ENCODE data around the gene DPY19L1.
"Not testable (repeated sequence)": the region's sequence is repeated elsewhere in the genome, so short reads cannot be mapped to it uniquely, and the experiment has no call there.

Gene DPY19L1

DNA sequence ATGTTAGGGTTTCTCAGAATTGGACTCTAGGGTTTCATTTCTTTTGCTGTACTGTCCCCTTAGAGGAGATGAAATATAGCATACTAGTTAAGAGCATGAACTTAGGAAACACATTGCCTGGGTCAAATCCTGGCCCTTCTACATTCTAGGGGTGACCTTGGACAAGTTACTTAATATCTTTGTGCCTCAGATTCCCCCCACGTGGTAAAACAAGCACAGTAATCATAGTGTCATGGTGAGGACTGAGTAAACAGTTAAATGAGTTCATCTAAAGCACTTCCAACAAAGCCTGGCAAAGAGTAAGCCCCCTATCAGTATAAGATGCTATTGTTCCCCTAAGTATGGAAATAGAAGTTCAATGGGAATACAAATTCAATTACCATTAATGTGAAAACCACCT lies 5.1 kb downstream of the DPY19L1 start:
- DNase-seq (ENCODE audit: low read depth): peak; percentile 17

DNA sequence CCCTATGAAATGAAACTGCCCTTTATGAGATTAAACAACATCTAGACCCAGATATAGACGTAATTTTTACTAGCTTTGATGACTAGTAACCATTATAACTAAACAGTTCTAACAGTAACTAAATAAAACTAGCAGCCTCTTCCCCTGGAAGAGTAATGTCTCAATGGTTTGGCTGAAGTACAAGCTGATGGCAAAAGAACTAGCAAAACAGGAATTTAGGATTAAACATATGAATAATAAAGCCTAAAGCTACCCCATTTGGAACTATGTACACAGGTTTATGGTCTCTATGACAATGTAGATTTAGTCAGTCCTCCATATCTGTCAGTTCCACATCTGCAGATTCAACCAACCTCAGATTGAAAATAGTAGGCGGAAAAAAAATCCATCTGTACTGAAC lies 6.4 kb downstream of the DPY19L1 start:
- DNase-seq (ENCODE audit: low read depth): no peak

GRCh38 chr7:35029311-35029710 lies 8.0 kb downstream of the DPY19L1 start:
- no peak for DNase-seq (ENCODE audit: low read depth)

GRCh38 chr7:35026150-35026549 lies 11.1 kb downstream of the DPY19L1 start:
- no peak for DNase-seq (ENCODE audit: low read depth)

- DNase-seq (ENCODE audit: low read depth): no peak
Observed at GRCh38 chr7:35025369-35025870, 11.9 kb downstream of the DPY19L1 start.

DNA sequence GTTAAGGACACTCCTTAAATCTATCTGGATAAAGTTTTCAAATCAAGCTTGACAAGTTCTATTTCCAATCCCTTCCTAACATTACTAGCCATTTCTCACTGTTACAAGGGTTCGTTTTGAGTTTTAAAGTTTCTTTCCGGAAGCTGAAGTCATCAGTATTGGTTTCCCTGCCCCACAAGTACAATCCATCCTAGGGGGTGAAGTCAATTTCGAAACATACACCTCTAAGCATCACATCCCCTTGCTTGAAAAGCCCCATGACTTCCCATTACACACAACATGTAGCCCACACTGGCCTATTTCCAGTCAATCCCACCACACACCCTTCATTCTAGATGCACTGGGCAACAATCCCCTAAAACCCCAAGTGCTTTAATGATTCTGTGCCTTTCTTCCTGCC lies 13.0 kb downstream of the DPY19L1 start:
- no peak for DNase-seq (ENCODE audit: low read depth)

DNA sequence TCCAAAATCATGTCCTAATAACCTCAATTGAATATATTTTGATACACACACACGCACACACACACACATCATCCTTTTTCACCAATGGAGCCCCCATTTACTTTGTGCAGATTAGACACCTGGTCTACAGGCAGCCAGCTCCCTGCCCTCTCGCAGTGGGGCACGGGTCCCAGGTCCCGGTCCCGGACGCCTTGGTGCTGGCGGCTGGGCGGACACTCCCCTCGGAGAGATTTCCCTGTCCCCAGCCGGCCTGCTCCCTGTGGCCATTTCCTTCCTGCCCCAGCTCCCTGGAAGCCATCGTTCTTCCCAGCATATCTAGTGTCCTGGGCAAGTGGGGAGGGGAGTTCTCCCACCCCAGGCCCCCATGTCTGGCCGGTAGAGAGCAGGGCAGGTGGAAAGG lies 14.6 kb downstream of the DPY19L1 start:
- DNase-seq (ENCODE audit: low read depth): no peak

DNA sequence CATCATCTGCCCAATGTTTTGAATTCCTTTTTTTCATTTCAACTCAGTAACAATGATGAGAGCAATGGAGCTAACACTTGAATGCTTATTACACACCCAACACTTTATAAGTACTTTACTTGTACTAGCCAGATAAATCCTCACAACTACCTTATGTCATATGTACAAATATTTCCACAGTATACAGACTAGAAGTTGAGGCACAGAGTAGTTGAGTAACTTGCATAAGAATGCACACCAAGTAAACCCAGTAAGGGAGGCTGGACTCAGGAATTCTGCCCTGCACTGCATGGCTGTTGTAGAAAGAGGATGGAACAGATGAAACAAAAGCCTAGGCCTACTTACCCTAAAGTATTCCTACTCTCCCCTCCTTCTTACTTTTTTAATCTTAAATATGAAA lies 15.8 kb downstream of the DPY19L1 start:
- peak; percentile 43 for DNase-seq (ENCODE audit: low read depth)

DNA sequence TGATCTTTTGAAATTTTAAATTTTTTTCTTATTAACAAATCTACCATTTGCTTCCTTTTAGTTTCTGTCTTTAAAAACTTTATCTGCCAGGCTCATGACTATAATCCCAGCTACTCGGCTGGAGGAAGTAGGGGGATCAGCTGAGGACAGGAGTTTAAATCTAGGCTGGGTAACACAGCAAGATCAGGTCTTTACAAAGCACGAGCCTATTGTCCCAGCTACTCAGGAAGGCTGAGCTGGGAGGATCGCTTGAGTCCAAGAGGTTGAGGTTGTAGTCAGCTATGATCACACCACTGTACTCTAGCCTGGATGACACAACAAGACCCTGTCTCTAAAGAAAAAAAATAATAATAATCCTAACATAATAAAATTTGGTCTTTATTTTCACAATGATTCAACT lies 17.5 kb downstream of the DPY19L1 start:
- no peak for DNase-seq (ENCODE audit: low read depth)

- DNase-seq (ENCODE audit: low read depth): no peak
Observed at GRCh38 chr7:35019179-35019729, 18.0 kb downstream of the DPY19L1 start.

DNA sequence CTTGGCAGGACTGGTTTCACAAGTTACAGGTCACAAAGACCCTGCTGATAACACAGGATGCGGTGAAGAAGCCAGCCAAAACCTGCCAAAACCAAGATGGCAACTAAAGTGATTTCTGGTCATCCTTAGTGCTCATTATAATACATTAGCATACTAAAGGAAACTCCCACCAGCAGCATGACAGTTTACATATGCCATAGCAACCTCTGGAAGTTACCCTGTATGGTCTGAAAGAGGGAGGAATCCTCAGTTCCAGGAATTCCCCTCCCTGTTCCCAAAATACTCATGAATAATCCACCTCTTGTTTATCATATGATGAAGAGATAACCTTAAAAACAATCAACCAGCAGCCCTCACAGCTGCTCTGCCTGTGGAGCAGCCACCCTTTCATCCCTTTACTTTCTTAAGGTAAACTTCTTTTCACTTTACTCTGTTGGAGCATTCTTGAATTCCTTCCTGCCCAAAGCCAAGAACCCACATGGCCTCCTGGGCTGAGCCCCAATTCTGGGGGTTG lies 21.9 kb downstream of the DPY19L1 start:
- no peak for DNase-seq (ENCODE audit: low read depth)

DNA sequence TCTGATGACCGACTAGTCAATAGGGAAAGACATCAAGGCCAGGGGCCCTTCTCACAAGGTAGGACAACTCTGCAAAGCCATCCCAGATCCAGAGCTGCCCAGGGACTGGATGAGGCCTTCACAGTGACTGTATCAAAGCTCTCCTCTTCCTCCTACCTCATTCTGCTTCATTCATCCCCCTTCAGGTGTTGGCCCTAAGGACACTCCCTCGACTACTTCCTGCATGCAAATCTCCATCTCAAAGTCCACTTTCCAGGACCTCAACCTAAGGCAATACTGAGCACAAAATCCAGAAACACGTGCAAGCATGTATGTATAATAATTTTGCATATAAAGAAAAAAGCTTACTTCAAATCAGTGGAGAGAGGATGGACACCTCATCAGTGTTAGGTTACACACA lies 25.1 kb downstream of the DPY19L1 start:
- no peak for DNase-seq (ENCODE audit: low read depth)

GRCh38 chr7:35011085-35011484 lies 26.2 kb downstream of the DPY19L1 start:
- DNase-seq (ENCODE audit: low read depth): no peak

DNA sequence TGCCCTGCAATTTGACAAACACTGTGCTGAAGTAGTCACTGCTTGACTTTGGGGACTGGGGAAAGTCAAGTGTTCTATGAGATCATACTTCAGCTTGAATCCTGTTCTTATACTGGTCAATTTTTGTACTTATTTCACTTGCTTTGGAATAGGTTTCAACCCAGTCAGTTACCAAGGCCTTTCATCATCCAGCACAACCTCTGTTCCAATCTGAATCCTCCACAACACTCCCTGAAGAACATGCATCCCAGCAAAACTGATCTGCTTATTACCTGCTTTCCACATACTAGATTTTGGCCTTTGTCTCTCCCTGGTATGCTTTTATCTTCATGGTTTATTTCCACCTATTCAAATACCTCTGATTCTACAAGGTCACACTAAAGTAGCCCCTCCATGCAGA lies 29.5 kb downstream of the DPY19L1 start:
- DNase-seq (ENCODE audit: low read depth): no peak

DNA sequence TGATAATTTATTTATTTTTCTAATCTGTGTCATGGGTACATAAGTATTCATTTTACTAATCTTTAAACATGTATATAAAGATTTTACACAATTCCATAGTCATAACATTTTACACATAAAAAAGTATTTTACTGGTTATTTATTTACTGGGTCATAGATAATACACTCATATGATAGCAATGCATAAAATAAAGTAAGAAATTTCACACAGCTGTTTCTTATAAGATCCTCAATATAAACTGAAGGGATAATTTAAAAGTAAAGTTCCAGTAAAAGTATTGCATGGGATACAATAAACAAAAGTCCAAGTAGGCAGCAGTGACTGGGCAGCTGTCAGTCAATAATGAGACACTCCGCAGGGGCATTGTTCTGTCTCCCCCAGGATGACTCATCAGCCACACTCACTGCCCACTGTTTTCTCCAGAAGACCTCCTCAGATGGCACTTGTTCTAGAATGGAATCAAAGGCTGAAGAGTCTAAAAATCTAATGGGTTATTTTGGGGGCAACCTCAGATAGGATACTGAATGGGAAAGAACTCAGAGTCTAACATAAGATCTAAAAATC lies 32.7 kb downstream of the DPY19L1 start:
- DNase-seq (ENCODE audit: low read depth): peak; percentile 27

DNA sequence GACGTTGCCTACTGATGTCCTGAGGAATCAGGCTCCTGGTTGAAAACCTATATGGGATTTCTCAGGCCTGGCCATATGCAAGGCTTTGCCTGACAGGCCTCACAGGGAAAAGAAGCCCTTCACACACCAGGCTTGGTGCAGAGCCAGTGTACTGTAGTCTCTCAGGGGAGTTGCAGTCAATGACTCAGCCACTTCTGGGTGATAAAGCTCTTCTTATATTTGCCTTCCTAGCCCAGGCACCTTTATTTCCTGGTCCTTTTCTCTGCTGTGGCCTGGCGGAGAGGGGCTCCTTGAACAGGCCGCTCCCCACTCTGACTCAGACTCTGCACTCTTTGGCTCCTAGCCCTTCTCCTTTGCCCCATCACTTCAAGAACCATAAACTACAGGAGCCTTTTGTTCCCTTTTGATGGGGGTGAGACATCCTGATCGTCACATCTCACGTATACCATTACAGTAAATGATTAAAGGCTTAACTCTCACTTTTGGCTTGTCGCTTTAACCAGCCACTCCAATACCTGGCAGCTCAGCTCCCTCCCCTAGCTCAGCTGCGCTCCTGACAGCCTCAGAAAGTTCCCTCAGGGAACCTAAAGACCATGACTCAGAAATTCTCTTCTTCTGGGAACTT lies 33.5 kb downstream of the DPY19L1 start:
- peak; percentile 87 for DNase-seq (ENCODE audit: low read depth)

GRCh38 chr7:35003177-35003650 lies 34.1 kb downstream of the DPY19L1 start:
- peak; percentile 54 for DNase-seq (ENCODE audit: low read depth)

- not testable (repeated sequence) for DNase-seq (ENCODE audit: low read depth)
Observed at GRCh38 chr7:34998335-34998734, 39.0 kb downstream of the DPY19L1 start.

DNA sequence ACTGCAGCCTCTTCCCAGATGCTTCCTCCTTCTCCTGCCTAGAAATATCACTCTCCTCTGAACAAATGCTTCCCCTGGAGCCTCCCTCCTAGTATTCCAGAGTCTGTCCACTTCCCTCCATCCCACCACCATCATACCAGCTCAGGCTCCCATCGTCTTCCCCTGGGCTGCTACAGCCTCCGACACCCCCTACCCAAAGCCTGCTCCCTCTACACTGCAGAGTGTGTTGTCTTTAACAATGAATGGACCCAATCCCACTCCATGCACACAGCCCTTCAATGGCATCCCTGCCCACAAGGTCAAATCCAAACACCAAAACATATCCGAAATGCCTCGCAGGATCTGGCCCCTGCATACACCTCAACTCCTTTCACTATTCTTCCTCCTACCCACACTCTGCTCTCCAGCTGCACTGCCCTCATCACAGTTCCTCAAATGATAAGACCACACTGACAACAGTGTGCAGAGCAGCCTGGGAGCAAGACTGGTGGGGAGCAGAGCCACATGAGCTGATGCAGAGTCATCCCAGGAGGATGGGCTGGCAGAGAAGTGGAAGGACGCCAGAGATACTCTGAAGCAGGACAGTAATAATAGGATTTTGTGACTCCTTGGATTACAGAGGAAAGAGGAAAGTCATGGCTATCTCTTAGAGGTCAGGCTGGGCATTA lies 40.7 kb downstream of the DPY19L1 start:
- not testable (repeated sequence) for DNase-seq (ENCODE audit: low read depth)

DNA sequence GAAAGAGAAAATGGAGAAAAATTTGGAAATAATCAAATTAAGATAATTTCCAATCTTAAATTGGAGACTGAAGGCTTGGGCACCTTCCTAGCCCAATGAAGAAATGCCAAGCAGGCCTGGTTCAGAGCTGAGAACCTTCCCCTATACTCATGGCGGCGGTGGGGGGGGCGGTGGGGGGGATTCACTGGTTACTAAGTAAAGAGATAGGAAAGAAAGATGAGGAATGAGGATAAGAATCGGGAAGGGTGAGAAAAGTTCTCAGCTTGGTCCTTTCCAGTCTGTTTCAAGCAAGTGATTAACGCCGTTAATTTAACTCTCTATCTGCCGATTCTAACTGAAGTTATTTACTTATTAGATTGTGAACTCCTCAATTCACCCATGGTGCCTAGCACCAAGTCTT lies 41.5 kb downstream of the DPY19L1 start:
- DNase-seq (ENCODE audit: low read depth): no peak

GRCh38 chr7:34991938-34992840 lies 45.1 kb downstream of the DPY19L1 start:
- DNase-seq (ENCODE audit: low read depth): peak; percentile 70

Data from iris pigment epithelial cell (primary cell).